Activated CD8-positive, alpha-beta memory T cell treated with anti-CD3 and anti-CD28 coated beads, Interleukin-2, amount 50 U/mL, for 24 hours (primary cell): ENCODE measurements around the gene DLL4.
A peak's percentile ranks its signal among the peaks of the same experiment; 100 is the strongest.

Source experiments
- DNase-seq: peaks from one replicate; pipeline ENCODE4 v3.0.0-alpha.2; 2020; ENCODE audit errors: extremely low read depth

DLL4 gene

DNA sequence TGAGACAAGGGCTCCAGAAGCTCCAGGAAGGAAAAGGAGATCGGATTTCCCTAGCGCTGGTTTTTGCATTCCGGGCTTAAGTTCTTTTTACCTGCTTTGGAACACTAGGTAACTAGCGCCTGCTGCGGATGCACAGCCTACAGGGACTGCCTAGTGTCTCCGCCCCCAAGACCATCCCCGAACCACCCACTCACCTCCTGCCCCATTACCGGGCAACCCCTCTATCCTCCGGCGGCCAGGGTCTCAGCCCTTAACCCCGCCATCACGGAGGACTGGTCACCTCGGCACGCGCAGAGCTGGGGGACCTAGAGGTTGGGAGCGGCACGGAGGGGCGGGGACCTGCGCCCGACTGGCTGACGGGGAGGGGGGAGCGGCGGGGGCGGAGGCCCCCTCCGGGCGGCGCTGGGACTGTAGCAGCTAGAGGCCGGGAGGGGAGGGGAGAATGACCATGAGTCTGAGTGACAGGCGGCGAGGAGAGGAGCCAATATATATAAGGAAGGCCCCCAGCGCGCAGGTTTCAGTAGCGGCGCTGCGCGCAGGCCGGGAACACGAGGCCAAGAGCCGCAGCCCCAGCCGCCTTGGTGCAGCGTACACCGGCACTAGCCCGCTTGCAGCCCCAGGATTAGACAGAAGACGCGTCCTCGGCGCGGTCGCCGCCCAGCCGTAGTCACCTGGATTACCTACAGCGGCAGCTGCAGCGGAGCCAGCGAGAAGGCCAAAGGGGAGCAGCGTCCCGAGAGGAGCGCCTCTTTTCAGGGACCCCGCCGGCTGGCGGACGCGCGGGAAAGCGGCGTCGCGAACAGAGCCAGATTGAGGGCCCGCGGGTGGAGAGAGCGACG, at the start of gene DLL4:
DLL4 (plus strand) TSS at position 520 of the 839 bp plus-strand sequence. CDS start 329 bp downstream, outside the sequence.
- no peak for DNase-seq

GRCh38 chr15:40879609-40880008, 49.5 kb upstream of the DLL4 start:
- DNase-seq: no peak

GRCh38 chr15:40881351-40881750, 47.8 kb upstream of the DLL4 start:
- DNase-seq: no peak

GRCh38 chr15:40886586-40886985, 42.6 kb upstream of the DLL4 start:
- DNase-seq: no peak

- DNase-seq: no peak
Measured at GRCh38 chr15:40889112-40889511, 40.0 kb upstream of the DLL4 start.

GRCh38 chr15:40891138-40891537, 38.0 kb upstream of the DLL4 start:
- DNase-seq: no peak

DNA sequence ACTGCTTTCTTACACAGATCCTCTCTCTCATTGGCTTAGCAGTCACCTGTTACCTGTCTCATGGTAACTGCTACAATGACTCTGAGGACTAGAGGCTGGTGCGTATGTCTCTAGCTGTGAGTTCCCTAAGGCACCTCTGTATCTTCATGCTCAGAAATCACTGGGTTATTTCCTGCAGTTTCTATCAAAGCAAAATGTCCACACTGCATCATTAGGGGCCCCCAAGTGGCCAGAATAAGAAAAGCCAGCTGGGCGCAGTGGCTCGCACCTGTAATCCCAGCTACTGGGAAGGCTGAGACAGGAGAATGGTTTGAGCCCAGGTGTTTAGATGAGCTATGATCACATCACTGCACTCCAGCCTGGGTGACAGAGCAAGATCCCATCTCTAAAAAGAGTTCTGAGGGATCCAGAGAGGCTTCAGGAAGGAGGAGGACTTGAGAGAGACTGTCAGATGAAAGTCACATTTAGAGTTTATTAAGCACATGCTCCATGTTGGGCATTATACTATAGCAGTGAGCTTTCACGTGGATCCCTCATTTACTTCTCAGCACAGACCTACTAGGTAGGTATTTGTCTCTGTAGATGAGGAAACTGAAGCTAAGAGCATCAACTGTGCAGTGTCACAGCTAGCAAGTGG, 37.2 kb upstream of the DLL4 start:
- DNase-seq: no peak

- no peak for DNase-seq
Measured at GRCh38 chr15:40892447-40893012, 36.6 kb upstream of the DLL4 start.

- no peak for DNase-seq
Measured at GRCh38 chr15:40893019-40893670, 36.0 kb upstream of the DLL4 start.

- peak; percentile 98 for DNase-seq
Measured at GRCh38 chr15:40893733-40894680, 35.1 kb upstream of the DLL4 start, which contains the start of gene VPS18. VPS18 (plus strand) TSS chr15:40894450; CDS start chr15:40894769, 319 bp downstream.

- no peak for DNase-seq
Measured at GRCh38 chr15:40894681-40895448, 34.3 kb upstream of the DLL4 start.

GRCh38 chr15:40899536-40900207, 29.5 kb upstream of the DLL4 start:
- no peak for DNase-seq

DNA sequence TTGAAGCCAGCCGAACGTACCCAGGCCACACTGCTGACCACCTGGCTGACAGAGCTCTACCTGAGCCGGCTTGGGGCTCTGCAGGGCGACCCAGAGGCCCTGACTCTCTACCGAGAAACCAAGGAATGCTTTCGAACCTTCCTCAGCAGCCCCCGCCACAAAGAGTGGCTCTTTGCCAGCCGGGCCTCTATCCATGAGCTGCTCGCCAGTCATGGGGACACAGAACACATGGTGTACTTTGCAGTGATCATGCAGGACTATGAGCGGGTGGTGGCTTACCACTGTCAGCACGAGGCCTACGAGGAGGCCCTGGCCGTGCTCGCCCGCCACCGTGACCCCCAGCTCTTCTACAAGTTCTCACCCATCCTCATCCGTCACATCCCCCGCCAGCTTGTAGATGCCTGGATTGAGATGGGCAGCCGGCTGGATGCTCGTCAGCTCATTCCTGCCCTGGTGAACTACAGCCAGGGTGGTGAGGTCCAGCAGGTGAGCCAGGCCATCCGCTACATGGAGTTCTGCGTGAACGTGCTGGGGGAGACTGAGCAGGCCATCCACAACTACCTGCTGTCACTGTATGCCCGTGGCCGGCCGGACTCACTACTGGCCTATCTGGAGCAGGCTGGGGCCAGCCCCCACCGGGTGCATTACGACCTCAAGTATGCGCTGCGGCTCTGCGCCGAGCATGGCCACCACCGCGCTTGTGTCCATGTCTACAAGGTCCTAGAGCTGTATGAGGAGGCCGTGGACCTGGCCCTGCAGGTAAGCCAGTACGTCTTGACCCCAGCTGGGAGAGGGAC, 28.7 kb upstream of the DLL4 start:
- no peak for DNase-seq

- no peak for DNase-seq
Measured at GRCh38 chr15:40901053-40901443, 28.1 kb upstream of the DLL4 start.

DNA sequence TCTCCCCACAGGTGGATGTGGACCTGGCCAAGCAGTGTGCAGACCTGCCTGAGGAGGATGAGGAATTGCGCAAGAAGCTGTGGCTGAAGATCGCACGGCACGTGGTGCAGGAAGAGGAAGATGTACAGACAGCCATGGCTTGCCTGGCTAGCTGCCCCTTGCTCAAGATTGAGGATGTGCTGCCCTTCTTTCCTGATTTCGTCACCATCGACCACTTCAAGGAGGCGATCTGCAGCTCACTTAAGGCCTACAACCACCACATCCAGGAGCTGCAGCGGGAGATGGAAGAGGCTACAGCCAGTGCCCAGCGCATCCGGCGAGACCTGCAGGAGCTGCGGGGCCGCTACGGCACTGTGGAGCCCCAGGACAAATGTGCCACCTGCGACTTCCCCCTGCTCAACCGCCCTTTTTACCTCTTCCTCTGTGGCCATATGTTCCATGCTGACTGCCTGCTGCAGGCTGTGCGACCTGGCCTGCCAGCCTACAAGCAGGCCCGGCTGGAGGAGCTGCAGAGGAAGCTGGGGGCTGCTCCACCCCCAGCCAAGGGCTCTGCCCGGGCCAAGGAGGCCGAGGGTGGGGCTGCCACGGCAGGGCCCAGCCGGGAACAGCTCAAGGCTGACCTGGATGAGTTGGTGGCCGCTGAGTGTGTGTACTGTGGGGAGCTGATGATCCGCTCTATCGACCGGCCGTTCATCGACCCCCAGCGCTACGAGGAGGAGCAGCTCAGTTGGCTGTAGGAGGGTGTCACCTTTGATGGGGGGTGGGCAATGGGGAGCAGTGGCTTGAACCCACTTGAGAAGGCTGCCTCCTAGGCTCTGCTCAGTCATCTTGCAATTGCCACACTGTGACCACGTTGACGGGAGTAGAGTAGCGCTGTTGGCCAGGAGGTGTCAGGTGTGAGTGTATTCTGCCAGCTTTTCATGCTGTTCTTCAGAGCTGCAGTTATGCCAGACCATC, 26.3 kb upstream of the DLL4 start:
- DNase-seq: no peak

GRCh38 chr15:40904552-40905201, 24.5 kb upstream of the DLL4 start:
- no peak for DNase-seq
